NCI-H526 treated with DMSO at 0.1 percent for 48 hours (cell line): ENCODE measurements around the gene KRT81.
"Not testable (repeated sequence)": the region's sequence is repeated elsewhere in the genome, so short reads cannot be mapped to it uniquely, and the experiment has no call there.

Experiments
- DNase-seq: peaks from one replicate; lab custom pipeline; 2025; lab: John Stamatoyannopoulos, UW

Gene KRT81

DNA sequence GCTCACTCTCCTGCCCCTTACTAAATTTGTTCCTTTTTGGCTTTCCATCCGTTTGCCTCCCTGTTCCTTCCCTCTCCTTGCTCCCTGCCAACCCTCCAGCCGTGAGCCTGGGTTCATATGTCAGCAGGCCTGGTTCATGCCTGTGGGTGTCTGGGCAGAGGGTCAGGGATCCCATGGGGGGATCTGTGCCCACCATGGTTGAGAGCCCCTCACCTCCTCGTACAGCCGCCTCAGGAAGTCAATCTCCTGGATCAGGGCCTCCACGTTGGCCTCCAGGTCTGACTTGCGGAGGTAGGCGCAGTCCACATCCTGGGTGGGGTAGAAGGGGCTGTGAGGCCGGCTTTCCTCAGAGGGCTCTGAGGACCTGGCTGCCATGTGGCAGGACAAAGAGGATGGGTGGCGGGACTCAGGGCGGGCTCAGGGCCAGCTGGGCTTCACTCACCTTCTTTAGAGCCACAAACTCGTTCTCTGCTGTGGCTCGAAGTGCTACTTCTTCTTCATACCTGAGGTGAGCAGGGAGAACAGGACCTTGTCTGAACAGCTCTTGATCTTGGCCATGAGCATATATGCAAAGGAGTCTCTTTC, 26.2 kb upstream of the KRT81 start:
- no peak for DNase-seq

DNA sequence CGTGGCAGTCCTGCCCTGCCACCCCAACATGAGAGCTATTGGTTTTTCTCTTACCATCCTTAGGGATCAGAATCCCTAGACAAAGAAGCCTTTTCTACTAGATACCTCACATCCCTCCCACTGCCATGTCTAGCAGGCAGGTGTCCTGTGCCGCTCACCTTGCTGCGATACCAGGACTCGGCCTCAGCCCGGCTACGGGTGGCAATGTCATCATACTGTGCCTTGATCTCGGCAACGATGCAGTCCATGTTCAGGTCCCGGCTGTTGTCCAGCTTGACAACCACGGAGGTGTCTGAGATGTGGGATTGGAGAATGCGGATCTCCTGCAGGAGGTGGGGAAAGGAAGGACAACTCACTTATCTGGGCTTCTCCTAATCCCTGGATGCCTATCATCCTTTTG, 25.4 kb upstream of the KRT81 start:
- DNase-seq: no peak

DNA sequence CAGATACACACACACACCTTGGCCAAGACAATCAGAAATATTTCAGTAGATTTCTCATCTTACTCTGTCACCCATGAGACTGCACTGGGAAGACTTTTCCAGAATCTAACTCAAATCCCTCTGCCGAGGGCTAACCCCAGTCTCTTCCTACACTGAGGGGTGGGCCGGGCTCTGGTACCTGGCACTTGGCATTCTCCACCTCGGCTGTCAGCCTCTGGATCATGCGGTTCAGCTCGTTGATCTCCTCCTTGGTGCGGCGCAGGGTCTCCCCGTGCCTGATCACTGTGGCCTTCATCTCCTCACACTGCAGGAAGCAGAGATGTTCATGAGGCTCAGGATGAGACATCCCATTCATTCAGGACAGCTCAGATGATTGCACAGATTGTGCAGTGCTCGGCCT, 25.0 kb upstream of the KRT81 start:
- no peak for DNase-seq

DNA sequence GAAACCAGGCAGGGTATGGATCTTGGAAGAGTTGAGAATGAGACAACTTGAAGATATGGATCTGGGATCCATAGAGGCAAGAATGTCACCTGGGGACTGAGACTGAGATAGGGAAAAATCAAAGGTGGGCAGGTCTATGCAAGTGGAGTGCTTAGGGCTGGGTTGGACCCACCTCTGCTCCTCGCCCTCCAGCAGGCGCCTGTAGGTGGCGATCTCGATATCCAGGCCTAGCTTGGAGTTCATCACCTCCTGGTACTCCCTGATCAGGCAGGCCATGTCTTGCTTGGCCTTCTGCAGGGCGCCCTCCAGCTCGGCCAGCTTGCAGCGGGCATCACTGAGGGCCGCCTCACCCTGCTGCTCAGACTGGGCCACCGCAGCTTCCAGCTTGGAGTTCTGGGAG, 24.4 kb upstream of the KRT81 start:
- DNase-seq: not testable (repeated sequence)

DNA sequence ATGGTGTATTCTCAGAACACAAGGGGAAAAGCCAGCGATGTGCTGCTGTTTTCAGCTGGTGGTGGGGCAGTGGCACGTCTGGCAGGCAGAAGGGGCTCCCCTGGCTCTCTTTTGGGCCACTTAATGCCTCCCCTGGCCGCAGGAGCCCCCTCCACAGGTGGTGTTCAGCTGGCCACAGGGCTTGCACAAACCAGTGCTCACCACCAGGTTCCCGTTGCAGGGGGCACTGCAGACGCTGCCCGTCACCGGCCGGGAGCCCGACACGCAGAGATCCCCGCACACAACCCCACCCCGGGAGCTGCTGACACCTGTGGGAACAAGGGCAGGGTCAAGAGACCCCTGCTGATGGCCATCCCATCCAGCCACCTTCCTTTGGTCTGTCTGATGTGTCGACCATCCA, 23.2 kb upstream of the KRT81 start:
- no peak for DNase-seq

DNA sequence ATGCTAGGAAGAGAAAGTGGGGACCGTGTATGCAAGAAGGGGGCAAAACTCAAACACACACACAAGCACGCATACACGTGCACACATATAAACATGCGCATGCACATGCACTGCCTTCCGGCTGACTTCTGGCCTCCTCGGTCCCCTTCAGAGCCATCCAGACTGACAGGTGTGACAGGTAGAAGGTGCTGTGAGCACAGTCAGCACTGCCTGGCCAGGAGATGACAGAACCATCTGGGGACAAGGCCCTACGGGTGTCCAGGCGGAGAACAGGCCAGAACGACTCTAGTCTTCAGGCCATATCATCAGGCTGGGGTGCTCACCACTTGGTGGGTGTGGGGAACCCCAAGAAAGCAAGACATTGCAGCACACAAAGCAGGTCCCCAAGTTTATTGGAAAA, 22.6 kb upstream of the KRT81 start:
- DNase-seq: no peak

DNA sequence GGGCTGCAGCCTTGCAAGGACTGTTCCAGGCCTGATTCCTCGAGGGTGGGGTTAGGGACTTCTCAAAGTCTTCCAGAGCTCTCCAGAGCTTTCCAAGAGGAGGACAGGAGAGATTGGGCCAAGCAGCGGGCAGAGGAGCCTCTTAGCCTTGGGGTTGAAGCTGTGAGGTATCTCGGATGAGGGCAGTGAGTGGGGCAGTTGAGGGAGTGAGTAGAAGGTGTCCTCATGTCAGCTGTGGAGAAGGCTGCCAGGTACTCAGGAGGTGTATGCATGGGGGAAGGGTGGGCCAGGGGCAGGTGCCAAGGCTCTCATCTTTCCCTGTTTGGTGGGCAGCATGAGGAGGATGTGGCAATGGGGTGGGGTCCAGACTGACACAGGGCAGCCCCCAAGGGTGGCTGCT, 22.1 kb upstream of the KRT81 start:
- DNase-seq: no peak

DNA sequence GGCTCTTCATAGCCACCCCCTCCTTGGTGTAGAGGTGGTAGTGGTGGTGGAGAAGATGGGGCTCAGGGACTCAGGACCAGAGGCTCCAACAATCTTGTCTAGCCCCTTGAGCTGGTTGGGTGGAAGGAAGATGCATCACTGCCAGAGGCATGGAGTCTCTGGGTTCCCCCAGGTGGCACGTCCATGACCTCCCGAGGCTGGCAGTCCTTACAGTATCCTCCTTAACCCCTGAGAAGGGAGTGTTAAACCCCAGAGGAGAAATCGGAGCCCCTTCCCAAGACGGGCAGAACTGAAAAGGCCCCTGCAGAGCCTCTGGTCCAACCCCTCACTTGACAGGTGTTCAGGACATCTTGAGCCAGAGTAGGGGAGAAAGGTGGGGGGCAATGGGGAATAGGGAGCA, 20.8 kb upstream of the KRT81 start:
- DNase-seq: no peak

DNA sequence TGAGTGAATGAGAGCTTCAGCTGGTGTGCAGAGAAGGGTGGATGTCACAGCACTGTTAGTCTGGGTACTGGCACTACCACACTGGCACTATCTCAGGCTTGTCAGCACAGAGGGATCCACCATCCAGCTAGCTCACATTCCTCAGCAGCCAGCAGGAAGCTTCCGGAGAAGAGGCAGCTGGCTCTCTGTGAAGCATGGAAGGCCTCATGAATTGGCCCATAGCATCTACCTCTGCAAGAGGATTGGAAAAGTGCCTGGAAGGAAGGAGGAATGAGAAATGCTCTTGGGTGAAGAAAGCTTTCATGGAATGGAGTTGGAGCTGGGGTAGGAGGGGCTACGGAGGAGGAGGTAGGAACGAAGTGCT, 19.9 kb upstream of the KRT81 start:
- DNase-seq: no peak

DNA sequence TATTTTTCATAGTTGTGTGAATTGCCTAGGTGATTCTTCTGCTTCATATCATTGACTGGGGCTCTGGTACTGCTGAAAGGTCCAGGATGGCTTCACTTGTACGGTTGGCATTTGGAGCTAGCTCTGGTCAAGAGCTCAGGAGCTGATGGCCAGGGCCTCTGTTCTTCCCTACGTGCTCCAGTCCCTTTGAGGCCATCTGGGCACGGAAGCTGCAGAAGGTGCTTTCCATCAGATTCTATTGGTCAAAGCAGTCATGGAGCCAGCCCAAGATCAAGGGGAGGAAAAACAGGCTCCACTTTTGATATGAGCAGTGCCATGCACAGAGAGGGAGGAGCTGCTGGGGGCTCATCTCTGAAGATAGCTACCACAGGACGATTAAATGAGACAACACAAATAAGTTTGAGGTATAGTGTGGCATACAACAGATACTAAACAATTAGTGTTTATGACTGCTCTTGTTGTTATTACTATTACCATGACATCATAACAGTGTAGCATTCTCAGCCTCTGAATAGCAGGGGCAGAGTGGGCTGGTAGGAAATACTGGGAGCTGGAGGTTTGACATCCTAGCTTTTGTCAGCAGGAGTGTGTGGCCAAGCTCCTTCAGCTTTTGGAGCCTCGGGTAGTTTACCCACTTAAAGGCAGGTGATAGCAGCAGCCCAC, 19.4 kb upstream of the KRT81 start:
- DNase-seq: no peak

DNA sequence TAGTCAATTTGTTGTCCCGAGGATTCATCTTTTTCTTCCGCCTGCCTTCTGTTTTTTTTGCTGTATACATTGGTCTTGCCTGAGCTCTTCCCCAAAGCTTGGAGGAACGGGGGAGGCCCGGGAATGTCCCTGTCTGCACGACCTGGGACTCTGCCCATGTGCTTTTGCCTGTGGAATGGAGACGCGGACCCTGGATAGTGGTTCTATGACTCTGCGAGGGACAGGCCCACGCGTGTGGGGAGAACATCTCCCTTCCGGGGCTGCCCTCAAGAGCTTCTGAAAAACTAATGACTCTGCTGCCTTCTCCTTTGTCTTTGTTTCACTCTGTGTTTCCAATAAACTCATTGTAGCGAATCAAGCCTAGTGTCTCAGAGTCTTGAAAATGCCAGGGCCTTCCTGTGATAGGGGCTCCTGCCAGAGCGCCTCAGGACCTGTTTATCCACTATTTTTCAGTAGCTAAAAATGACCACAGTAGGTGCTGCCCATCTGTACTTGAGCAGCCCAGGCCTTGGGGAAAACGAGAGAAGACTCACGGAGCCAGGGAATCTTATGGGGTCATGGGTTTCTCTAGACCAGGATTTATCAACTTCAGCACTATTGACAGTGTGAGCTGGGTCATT, 17.6 kb upstream of the KRT81 start:
- peak; percentile 51 for DNase-seq

DNA sequence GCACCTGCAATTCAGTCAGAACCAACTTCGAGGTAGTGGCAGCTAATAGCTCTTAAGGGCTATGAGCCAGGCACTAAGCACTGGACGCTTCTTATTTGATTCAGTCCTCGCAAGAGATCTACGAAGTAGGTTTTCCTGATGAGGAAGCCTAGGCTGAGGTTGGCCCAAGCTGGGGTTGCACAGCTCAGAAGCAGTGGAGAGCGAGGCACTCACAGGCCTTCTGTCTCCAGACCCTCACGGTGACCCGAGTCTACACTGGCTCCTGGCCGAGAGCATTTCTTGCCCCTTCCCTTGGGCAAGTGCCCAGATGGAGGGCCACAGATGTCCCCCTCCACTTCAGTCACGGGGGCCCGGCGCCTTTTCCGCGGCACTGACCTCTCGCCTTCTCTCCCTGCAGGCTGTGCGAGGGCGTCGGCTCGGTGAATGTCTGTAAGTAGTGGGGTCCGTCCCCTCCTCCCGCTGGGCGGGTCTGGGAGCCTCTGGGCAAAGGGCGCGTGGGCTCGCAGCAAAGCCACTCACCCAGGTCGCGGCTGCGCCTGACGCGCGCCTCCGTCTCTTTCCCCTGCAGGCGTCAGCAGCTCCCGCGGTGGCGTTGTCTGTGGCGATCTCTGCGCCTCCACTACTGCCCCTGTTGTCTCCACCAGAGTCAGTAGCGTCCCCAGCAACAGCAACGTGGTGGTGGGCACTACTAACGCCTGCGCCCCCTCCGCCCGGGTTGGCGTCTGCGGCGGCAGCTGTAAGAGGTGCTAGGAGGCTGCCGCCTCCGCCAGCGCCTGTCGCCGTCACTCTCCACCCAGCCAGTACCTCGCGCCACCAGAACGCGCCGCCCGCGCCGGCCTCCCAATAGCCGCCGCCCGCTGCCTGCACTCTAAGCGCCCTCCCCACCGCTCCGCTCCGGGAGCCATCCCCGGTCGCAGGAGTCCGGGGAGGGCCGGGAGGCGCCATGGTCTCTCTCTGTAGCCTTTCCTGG, 16.8 kb upstream of the KRT81 start:
- peak; percentile 51 for DNase-seq

DNA sequence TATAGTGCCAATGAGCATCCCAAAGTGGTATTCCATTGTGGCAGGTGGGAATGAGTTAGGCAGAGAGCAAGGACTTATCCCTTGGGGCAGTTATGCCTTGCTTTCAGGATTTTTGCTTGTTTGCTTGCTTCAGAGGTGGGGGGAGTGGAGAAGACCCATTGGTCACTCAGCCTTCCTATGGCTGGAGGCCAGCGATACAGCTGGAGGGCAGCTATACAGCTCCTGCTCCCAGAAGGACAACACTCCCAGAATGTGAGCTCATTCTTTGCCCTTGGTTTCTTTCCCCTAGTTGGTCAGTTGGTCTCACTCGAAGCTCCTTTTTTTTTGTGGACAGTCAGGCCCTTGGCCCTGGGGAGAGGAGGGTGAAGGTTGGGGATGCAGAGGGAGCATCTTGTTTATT, 15.4 kb upstream of the KRT81 start:
- DNase-seq: no peak

DNA sequence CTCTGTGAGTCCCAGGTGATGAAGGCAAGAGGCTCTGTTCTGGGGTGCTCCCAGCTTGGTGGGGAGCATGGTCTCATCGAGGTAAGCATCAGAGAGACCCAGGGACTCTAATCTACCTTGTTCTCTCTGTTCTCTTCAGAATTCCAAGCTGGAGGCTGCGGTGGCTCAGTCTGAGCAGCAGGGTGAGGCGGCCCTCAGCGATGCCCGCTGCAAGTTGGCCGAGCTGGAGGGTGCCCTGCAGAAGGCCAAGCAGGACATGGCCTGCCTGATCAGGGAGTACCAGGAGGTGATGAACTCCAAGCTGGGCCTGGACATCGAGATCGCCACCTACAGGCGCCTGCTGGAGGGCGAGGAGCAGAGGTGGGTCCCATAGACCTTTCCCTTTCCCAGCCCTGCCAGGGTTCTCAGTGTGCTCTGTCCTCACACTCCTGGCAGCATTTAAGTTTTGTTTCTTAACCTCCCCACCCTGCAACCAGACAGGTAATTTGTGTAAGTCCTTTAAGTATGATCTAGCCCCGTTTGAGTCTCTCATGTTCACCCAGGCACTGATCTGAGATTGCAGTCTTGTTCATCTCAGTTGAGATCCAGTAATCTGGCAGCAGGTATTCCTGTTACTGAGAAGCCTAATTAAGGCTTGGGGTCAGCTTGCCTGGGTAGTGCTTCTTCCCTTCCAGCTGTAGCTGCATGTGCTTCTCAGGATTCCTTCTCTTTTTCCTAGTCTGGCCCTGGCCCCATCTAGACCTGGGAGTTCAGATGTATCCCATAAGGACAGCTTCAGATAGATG, 14.8 kb upstream of the KRT81 start:
- no peak for DNase-seq

DNA sequence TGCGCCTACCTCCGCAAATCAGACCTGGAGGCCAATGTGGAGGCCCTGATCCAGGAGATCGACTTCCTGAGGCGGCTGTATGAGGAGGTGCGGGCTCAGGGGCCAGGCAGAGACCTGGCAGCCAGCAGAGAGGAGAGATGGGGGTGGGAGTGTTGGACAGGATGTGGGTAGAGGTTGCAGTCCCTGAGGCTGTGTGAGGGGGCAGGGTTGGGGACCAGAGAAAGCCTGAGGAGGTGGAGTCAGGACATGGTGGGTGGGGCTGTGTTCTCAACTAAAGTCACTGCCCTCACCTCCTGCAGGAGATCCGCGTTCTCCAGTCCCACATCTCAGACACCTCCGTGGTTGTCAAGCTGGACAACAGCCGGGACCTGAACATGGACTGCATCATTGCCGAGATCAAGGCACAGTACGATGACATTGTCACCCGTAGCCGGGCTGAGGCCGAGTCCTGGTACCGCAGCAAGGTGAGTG, 13.6 kb upstream of the KRT81 start:
- DNase-seq: not testable (repeated sequence)

DNA sequence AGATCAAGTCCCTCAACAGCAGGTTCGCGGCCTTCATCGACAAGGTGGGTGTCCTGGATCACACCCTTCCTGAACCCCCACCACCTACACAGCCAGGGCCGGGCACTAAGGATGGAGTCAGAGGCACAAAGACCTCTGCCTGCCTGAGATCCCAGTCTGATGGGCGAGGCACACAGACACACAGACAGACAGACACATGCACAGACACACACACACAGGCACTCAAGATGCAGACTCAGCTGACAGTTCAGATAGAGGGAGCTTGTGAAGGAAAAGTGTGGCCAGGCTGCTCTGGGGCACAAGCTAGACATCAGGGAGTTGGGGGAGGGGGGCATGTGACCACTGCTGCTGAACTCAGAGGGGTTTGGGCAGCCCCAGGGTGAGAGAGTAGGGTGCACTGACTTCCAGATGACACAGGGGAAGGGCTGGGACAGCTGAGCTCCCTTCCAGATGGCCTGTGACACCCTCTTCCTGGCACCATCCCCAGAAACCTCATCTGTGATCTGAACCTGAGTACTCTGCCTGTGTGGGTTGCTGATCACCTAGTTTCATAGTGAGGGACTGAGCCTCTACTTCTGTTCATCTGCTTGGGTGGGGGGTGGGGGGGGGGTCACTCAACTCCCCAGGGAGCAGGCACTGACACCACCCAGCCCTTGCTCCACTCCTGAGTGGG, 11.0 kb upstream of the KRT81 start:
- not testable (repeated sequence) for DNase-seq

DNA sequence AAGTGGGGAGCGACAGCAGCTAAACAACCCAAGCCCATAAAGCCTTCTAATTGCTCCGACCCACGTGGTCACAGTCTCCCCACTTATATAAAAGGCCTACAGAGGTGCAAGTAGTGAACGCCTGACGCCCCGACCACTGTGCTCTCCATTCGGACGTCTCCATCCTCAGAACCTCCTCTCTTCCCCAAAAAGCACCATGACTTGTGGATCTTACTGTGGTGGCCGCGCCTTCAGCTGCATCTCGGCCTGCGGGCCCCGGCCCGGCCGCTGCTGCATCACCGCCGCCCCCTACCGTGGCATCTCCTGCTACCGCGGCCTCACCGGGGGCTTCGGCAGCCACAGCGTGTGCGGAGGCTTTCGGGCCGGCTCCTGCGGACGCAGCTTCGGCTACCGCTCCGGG, 10.4 kb upstream of the KRT81 start:
- not testable (repeated sequence) for DNase-seq

DNA sequence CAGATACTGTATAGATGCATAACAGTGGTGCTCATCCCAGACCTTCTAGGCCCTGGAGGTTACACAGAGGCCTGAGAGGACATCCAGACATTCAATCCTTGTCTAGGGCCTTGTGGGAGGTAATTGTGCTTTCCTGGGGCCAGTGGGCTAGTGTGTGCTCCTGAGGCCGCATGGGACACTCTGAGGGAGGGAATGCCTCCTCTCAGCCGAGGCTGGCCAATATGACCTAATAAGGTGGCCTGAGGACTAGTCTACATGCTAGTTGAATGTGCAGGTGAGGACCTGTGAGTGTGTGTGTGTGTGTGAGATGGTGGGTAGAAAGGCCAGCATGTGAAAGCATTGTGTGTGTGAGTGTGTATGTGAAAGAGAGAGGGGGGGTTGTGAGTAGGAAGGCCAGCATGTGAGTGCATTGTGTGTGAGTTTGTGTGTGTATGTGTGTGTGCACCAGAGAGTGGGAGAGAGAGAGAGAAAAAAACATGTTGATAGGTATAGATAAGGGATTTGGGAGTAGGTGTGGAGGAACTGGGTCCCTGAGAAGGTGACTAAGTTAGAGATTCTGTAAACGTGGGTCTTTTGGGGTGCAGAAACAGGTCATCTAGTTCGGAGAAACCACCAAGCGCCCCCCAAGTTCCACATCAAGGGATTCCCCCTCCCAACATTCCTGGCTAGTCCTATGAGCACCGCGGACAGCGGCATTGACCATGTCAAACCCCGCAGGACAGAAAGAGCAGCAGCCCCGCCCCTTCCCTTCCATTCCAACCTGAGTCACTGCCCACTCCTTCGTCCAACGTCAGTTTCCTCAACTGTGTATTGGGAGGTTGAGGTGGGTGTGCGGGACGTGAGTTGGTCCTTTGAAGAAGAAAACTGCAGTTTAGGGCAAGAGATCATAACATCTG, 9.7 kb upstream of the KRT81 start:
- DNase-seq: no peak

DNA sequence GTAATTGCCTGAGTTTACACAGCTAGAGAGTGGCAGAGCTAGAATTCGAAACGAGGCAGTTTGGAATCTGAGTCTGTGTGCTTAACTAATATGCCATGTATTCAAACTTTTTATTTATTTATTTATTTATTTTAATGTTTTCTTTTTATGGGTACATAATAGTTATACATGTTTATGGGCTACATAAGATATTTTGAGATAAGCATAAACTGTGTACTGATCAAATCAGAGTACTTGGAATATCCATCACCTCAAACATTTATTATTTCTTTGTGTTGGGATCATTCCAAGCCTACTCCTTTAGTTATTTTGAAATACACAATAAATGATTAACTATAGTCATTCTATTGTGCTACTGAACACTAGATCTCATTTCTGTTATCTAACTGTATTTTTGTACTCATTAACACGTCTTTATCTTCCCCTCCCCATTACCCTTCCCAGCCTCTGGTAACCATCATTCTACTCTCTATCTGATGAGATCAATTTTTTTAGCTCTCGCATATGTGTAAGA, 7.4 kb upstream of the KRT81 start:
- no peak for DNase-seq
